ENCODE results near the gene TMEM178B. TPM values are rescaled to one million over a fixed set of nuclear protein-coding genes. Genes with fewer than 3 reads are reported as not detected.

TMEM178B gene
- total and polyA plus RNA-seq, 2 experiments from 2014 or later, result 0.39 to 0.46 TPM

DNA sequence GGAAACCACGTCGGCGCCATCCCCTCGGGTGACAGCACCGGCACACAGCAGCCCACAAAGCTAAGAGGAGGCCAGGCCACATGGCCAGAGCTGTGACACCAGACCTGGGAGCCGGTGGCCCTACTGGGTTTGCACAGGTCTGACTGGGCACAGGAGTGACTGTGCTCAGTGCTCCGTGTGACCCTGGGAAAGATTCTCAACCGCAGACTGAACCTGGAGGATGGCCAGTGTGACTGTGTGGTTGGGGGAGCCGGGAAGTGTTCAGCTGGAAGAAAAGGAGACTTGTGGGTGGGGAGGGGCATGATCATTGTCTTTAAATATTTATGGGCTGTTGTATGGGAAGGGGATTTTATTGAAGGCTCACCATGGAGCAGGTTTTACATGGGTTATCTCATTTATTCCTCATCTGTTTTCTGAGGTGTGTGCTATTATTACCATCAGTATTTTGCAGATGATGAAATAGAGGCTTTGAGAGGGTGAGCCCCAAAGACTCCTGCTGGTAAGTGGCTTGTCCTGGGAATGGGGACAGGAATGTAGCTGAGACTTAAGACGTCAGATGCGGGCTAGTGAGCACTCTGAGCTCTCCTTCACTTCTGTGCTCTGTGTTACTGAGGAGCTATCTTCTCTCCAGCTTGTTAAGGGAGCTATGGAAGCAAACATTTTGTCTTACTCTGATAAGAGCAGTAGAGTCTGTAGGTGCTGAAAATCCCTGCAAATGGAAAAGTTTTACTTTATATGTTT lies 127.5 kb downstream of the TMEM178B start:
- no peaks in the 10 kb centered on the region for H3K27me3 ChIP-seq
- no peaks in the 10 kb centered on the region for H3K9me3 ChIP-seq (ENCODE audit: low read depth)
- H3K27ac ChIP-seq, result no peak overlapping the region
- no peak overlapping the region for H3K4me3 ChIP-seq
- no peaks in the 10 kb centered on the region for H3K36me3 ChIP-seq
- H3K4me1 ChIP-seq (ENCODE audit: low read depth), result no peaks in the 10 kb centered on the region
- TF ChIP-seq, protein P1, sequence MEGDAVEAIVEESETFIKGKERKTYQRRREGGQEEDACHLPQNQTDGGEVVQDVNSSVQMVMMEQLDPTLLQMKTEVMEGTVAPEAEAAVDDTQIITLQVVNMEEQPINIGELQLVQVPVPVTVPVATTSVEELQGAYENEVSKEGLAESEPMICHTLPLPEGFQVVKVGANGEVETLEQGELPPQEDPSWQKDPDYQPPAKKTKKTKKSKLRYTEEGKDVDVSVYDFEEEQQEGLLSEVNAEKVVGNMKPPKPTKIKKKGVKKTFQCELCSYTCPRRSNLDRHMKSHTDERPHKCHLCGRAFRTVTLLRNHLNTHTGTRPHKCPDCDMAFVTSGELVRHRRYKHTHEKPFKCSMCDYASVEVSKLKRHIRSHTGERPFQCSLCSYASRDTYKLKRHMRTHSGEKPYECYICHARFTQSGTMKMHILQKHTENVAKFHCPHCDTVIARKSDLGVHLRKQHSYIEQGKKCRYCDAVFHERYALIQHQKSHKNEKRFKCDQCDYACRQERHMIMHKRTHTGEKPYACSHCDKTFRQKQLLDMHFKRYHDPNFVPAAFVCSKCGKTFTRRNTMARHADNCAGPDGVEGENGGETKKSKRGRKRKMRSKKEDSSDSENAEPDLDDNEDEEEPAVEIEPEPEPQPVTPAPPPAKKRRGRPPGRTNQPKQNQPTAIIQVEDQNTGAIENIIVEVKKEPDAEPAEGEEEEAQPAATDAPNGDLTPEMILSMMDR (IDR thresholded peaks at IDR 0.05; ENCODE audit: low read depth, low read length), result no peak
- no peak for DNase-seq (ENCODE audit: low read depth in 1 of 2, low spot score in 1 of 2)

DNA sequence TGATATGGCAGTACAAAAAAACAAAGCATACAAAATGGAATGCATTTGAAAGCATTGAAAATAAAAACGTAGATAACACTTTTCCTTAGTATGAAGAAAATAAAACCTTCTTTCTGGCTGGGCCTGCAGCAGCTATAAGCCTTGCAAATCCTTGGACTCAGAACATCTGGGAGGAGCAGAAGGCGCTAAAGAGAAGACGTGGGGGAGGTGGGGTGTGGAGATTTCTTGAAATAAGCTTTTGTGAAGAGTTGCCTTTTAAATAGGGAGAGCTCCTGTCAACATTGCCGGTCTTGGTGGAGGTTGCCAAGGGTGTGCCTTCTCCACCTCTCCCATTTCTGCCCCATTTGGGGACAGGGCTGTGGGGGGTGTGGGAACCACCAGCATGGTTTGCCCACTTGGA lies 128.7 kb downstream of the TMEM178B start:
- Histone ChIP-seq H3K27ac (no peak overlapping the region), H3K4me1 (ENCODE audit: low read depth) (no peaks in the 10 kb centered on the region), H3K9me3 (ENCODE audit: low read depth) (no peaks in the 10 kb centered on the region), H3K27me3 (no peaks in the 10 kb centered on the region), H3K4me3 (no peak overlapping the region), H3K36me3 (no peaks in the 10 kb centered on the region)
- TF ChIP-seq, protein P1 (IDR thresholded peaks at IDR 0.05; ENCODE audit: low read depth, low read length), result no peak
- DNase-seq (ENCODE audit: low read depth in 1 of 2, low spot score in 1 of 2), result no peak

DNA sequence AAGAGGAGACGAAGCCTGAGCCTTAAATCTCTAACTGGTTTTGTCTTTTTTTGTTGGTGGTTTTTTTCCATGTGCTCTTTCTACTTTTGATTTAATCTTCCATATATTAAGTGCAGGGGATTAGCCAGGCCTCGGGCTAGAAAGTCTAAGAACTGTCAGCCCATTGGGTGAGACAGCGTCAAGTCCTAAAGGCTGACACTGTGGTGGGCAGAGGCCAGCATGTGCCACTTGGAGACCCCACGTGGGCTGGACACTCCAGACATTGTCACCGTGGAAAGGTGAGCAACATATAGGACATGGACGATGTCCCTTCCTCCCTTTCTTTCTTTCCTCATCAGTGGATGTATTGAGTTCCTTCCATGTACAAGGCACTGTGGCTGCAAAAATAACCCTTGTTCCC lies 129.3 kb downstream of the TMEM178B start:
- Histone ChIP-seq H3K9me3 (ENCODE audit: low read depth) (no peaks in the 10 kb centered on the region), H3K27me3 (no peaks in the 10 kb centered on the region), H3K36me3 (no peaks in the 10 kb centered on the region), H3K27ac (no peak overlapping the region), H3K4me1 (ENCODE audit: low read depth) (no peaks in the 10 kb centered on the region), H3K4me3 (no peak overlapping the region)
- TF ChIP-seq, protein P1 (IDR thresholded peaks at IDR 0.05; ENCODE audit: low read depth, low read length), result no peak
- no peak for DNase-seq (ENCODE audit: low read depth in 1 of 2, low spot score in 1 of 2)

DNA sequence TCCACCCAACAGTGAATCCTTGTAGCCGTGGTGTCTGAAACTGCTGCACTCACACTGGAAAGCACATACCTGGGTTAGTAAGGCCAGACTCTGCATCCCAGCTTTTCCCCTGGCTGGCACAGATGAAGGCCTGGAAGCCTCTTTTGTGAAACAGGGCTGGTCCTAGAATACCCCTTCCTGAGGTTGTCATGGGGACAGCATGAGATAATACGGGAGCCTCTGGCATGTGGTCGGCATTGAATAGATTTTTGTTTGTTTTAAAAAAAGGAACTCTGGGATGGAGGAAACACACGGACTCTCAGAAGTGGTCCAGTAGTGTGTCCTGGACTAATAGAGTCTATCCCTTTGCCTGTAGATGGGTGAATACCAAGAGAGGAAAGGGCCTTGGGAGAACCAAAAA lies 129.7 kb downstream of the TMEM178B start:
- H3K4me3 ChIP-seq, result no peak overlapping the region
- no peaks in the 10 kb centered on the region for H3K4me1 ChIP-seq (ENCODE audit: low read depth)
- no peaks in the 10 kb centered on the region for H3K27me3 ChIP-seq
- DNase-seq (ENCODE audit: low read depth in 1 of 2, low spot score in 1 of 2), result no peak
- no peak overlapping the region for H3K27ac ChIP-seq
- no peaks in the 10 kb centered on the region for H3K9me3 ChIP-seq (ENCODE audit: low read depth)
- H3K36me3 ChIP-seq, result no peaks in the 10 kb centered on the region
- TF ChIP-seq, protein P1 (IDR thresholded peaks at IDR 0.05; ENCODE audit: low read depth, low read length), result no peak

DNA sequence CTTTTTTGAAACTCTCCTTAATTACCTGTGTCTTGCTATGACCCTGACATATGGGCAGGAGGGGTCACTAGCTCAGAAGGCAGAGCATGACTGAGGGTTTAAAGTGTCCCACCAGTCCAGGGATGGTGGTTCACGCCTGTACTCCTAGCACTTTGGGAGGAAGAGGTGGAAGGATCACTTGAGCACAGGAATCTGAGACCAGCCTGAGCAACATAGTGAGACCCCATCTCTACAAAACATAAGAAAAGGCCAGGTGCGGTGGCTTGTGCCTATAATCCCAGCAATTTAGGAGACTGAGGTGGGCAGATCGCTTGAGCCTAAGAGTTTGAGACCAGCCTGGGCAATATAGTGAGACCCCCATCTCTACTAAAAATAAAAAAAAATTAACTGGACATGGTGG lies 133.8 kb downstream of the TMEM178B start:
- Histone ChIP-seq H3K9me3 (ENCODE audit: low read depth) (no peaks in the 10 kb centered on the region), H3K36me3 (no peaks in the 10 kb centered on the region), H3K4me1 (ENCODE audit: low read depth) (no peaks in the 10 kb centered on the region), H3K27ac (no peak overlapping the region), H3K4me3 (no peak overlapping the region), H3K27me3 (no peaks in the 10 kb centered on the region)
- DNase-seq (ENCODE audit: low read depth in 1 of 2, low spot score in 1 of 2), result no peak
- TF ChIP-seq, protein P1 (IDR thresholded peaks at IDR 0.05; ENCODE audit: low read depth, low read length), result no peak

All from cardiac muscle cell (in vitro differentiated cells and primary cell).